Right renal cortex interstitium (tissue), 3 donors: ENCODE measurements around the gene FOSB. TPM values are rescaled to one million over a fixed set of nuclear protein-coding genes. Genes with fewer than 3 reads are reported as not detected.
"Not testable (repeated sequence)": the region's sequence is repeated elsewhere in the genome, so short reads cannot be mapped to it uniquely, and the experiment has no call there.

Experiments
- DNase-seq, 3 donors: peaks; one replicate each; pipeline ENCODE4 v3.0.0-alpha.2; 2013; ENCODE audit warnings: low read depth in 3 of 3, low spot score in 2 of 3
- polyA plus RNA-seq, 3 donors: library from polyadenylated mRNA; unstranded; fragments of 120-200 nt; gene quantifications; one replicate each; pipeline ENCODE4 v1.2.1, GENCODE V29; 2013; ENCODE audit not compliant: insufficient read length in 3 of 3

Gene FOSB
- polyA plus RNA-seq = 10 to 100 TPM; 14.3 to 88.2 (median 22.1) TPM

- peak in 2 of 3 donors; percentile 82 to 89 for DNase-seq
Observed at GRCh38 chr19:45467456-45468158, at the start of gene FOSB. FOSB (plus strand) TSS chr19:45467996; CDS start chr19:45468587, 591 bp downstream.

DNA sequence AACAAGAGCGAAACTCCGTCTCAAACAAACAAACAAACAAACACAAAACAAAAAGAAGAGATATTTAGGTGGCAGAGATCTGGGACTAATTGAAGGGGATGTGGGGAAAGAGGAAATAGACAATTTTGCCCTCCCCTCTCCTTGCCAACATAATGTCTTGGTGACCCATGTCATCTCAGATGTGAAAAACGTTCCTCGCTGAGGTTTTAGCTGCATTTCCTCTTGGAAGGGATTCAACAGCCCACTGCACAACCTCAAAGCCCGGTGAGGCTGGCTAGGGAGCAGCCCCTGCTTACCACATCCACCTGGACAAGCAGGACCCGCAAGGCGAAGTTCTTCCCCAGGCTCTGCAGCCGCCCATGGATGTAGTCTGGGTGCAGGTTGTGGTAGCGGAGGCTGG, 49.0 kb upstream of the FOSB start:
- no peak for DNase-seq

GRCh38 chr19:45419396-45419795, 48.4 kb upstream of the FOSB start:
- DNase-seq = no peak

DNA sequence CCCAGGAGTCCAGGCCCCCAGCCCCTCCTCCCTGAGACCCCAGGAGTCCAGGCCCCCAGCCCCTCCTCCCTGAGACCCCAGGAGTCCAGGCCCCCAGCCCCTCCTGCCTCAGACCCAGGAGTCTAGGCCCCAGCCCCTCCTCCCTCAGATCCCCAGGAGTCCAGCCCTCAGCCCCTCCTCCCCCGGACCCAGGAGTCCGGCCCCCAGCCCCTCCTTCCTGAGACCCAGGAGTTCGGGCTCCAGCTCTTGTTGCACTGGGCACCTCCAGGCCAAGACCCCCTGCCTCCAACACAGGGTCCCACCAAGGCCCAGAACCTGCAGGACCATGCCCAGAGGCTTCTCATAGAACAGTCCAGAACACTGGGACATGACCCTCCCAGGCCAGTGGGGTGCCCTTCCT, 47.9 kb upstream of the FOSB start:
- no peak for DNase-seq

DNA sequence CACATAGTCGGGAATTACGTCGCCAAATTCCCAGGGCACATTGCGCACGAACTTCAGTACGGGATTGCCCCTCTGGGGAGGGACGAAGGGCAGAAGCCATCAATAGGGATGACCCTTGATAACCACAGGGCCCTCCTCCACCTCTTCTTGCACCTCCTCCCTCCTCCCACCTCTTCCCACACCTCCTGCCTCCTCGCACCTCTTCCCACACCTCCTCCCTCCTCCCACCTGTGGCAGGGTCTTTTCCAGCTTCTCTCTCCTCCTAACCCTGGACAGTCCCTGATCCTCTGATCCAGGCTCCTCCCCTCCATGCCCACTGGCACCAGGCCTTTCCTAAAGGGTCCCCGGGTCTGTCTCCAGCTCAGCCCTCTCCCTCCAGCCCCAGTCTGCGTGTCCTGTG, 47.4 kb upstream of the FOSB start:
- DNase-seq = no peak

DNA sequence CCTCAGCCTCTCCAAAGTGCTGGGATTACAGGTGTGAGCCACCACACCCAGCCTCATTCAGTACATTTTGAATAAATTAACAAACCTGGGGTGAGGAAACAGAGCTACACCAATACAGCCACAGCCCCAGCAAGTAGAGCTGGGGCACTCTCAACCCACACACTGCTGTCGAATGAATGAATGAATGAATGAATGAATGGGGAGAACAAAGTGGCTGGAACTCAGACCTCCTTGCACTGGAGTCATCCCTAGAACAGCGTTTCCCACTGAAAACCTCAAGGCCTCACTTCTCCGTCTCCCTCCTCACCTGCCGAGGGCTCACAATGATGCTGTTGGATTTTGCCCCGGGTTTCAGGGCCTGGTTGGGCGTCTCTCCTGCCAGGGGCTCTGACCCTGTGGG, 46.9 kb upstream of the FOSB start:
- no peak for DNase-seq

GRCh38 chr19:45421947-45422498, 45.8 kb upstream of the FOSB start:
- no peak for DNase-seq

DNA sequence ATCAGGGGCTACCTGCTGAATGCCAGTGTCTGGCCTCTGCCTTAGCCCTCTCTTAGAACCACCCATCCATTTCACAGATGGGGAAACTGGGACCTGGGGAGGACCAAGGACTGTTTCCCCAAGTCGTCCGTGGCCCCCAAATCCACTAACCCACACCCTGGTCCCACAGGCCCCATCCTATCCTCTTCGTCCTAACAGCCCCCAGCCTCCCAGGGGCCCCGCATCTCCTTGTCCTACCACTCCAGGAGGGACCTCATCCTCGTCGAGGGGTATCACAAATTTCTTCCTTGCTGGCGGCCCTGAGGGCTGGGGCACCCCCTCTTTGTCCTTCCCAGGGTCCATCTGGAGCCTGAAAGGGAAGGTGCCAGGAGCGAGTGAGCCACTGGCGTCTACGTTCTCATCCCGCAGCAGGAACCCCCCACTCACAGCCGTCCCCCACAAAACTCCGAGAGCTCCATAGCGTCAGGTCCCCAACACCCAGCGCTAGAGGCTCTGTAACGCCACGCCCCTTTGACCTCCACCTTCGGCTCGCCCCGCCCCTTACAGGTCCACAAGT, 44.7 kb upstream of the FOSB start:
- DNase-seq = no peak

DNA sequence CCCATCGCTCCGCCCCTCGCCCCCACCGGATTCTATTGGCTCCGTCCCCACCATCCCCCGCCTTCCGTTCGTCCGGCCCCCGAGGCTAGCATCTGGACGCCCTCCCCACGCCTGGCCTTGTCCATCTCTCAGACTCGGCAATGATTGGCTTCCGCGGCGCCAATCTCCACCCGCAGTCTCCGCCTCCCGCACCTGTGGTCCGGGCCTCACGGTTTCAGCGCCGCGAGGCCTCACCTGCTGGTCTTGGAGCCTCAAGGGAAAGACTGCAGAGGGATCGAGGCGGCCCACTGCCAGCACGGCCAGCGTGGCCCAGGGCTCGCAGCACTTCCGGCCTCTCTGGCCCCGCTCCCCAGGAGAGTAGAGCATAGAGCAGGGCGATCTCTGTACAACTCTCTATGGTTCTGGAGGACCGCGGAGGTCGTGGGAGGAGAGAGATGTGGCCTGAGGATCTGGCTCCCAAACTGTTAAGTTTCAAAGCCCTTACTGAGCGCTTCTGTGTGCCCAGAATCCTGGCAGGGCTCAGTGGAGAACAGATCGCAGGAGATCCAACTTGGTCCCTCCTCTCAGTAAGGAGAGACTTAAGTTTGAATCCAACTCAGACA, 44.1 kb upstream of the FOSB start, which contains the start of gene ERCC1:
TSS of gene ERCC1 (minus strand) at position 329 of the 602 bp plus-strand sequence. CDS start 543 bp downstream, outside the sequence.
- peak in 2 of 3 donors; percentile 77 to 89 for DNase-seq

- no peak for DNase-seq
Observed at GRCh38 chr19:45424191-45425058, 43.4 kb upstream of the FOSB start.

DNA sequence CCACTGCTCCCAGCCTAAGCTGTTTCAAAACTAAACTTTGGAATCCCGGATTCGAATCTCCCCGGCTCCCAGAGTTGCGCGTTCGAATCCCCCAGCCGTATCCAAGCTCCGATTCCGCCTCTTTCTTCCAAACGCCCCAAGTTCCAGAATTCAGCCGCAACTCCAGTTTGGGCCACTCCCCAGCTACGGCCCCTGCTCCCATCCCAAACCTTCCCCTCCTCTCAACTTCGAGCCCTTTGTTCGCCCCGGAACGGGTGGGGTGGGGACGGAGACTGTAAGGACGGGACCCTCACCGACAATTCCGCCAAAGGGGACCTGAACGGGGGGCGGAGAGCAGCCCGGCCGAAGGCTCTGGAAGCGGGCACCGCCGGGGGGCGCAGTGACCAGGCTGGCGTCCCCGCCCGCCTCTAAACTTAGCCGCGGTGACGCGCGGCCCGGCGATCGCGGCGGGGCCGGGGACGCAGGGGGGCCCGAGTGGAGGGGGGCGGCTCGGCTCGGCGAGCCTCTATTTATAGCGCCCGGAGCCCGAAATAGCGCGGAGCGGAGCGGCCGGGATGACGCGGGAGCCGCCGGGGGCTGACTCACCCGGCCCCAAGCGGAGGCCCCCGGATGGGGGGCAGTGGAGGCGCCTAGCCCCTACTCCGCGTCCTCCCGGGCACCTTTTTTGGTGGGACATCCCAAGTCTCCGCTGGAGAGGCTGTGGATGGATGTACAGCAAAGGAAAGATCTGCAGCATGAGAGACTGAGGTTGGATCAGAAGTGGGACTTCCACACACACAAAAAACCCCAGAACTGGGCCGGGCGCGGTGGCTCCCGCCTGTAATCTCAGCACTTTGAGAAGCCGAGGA, 39.2 kb upstream of the FOSB start:
- no peak for DNase-seq

DNA sequence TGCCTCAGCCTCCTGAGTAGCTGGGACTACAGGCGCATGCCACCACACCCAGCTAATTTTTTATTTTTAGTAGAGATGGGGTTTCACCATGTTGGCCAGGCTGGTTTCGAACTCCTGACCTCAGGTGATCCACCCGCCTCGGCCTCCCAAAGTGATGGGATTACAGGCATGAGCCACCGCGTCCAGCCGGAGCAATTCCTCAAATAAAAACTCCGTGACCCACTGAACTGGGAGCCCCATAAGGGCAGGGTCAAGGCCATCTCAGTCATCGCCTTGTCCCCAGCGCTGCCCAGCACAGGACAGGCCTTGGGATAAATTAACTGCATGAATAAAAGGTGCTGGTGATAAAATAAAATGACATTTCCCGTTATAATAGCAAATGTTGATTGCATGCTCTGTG, 37.9 kb upstream of the FOSB start:
- not testable (repeated sequence) for DNase-seq

- DNase-seq = not testable (repeated sequence)
Observed at GRCh38 chr19:45431008-45431407, 36.8 kb upstream of the FOSB start.

DNA sequence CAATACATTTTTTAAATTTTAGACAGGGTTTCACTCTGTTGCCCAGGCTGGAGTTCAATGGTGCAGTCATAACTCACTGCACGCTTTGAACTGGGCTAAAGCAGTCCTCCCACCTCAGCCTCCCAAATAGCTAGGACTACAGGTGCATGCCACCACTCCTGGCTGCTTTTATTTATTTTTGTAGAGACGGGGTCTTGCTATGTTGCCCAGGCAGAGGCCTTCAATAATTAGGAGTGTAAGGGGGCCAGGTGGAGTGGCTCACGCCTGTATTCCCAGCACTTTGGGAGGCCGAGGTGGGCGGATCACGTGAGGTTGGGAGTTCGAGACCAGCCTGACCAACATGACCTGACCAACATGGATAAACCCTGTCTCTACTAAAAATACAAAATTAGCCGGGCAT, 35.3 kb upstream of the FOSB start:
- DNase-seq = not testable (repeated sequence)

DNA sequence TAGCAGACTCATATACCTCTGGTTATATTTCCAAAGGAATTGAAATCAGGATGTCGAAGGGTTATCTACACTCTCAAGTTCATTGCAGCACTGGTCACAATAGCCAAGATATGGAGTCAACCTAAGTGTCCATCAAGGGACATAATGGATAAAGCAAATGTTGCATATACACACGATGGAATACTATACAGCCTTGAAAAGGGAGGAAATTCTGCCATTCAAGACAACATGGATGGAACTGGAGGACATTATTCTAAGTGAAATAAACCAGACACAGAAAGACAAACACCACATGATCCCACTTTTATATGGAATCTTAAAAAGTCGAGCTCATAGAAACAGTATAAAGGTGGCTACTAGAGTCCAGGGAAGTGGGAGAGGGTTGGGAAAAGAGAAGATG, 30.5 kb upstream of the FOSB start:
- no peak for DNase-seq

DNA sequence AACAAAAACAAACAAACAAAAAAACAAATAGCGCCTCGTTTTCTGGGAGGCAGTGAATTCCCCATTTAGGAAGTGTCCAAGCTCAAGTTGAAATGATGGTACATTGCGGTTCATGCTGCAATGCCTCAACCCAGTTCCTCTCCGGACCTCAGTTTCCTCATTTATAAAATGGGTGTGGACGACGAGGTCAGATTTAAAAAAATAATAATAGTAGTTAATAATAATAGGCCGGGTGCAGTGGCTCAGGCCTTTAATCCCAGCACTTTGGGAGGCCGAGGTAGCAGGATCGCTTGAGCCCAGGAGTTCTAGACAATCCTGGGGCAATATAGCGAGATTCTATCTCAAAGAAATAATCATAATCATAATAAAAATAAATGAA, 28.6 kb upstream of the FOSB start:
- DNase-seq = no peak

GRCh38 chr19:45439569-45440258, 28.1 kb upstream of the FOSB start:
- DNase-seq = no peak

DNA sequence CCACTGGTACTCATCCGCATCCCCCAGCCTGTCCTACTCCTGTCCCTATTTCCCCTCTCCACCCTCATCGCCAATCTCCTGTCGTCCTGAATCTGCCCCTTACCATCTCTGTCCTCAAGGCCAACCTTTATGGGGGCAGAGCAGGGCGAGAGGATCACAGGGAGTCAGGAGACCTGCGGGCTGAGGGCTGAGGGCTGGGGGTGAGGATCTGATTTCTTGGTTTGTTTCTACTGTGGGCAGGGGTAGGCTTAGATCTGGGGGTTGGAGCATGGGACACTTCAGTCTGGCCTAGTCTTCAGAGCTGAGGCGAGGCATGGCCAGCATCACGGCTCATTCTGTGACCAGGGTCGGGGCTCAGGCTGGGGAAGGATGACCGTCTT, 27.5 kb upstream of the FOSB start:
- DNase-seq = no peak
